GM19099 (cell line): ENCODE results near the gene GHITM.

Experiments used
- POLR2A ChIP-seq: IDR thresholded peaks from 3 replicates; pipeline ENCODE4 v1.6.1; 2011; ENCODE audit warnings: low read depth; ENCODE audit not compliant: insufficient read length; ENCODE audit errors: extremely low read depth

The GHITM gene, protein sequence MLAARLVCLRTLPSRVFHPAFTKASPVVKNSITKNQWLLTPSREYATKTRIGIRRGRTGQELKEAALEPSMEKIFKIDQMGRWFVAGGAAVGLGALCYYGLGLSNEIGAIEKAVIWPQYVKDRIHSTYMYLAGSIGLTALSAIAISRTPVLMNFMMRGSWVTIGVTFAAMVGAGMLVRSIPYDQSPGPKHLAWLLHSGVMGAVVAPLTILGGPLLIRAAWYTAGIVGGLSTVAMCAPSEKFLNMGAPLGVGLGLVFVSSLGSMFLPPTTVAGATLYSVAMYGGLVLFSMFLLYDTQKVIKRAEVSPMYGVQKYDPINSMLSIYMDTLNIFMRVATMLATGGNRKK

DNA sequence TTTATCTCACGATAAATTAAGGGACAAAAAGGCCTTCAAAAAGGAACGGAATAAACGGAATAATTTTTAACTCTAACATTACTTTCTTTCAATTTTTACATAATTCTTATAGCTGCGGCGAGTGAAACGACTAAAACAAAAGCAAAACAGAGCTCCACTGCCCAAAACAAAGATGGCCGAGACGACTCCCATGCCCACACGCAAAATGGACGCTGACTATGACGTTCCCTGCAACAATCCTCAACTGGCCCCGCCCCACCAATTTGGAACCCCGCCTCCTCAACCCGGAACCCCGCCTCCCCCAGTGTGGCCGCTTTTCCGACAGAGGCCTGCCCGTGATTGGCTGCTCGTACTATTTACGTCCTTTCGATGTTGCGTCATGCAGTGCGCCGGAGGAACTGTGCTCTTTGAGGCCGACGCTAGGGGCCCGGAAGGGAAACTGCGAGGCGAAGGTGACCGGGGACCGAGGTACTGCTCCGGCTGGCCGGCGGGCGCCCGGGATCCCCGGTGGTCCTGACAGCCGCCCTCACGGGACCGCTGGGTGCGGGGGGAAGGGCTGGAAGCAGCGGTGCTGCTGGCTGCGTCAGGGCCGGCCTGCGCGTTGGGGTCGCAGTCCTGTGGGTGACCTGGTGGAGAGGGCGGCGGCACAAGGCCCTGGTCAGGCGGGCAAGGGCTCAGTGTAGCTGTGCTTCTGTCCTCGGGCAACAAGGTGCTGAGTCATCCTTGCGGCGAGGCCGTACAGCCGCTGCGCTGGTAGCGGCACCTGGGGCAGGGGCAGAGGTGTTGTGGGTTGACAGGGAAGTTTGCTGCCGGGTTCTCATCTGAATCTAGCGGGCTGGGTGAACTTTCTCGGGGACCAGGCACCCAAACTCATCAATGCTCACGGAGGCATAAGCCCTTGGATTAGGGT is at the start of gene GHITM:
TSS of gene GHITM (plus strand) at position 384 of the 910 bp plus-strand sequence. CDS start 1,992 bp downstream, outside the sequence.
- peak; percentile 83 for TF ChIP-seq POLR2A

- no peak for TF ChIP-seq POLR2A
Observed at GRCh38 chr10:84095811-84096497, 43.4 kb upstream of the GHITM start.

- TF ChIP-seq POLR2A: no peak
Observed at GRCh38 chr10:84097787-84098353, 41.4 kb upstream of the GHITM start.

GRCh38 chr10:84098667-84099066 is 40.6 kb upstream of the GHITM start:
- no peak for TF ChIP-seq POLR2A

GRCh38 chr10:84101042-84101441 is 38.3 kb upstream of the GHITM start:
- TF ChIP-seq POLR2A: no peak

DNA sequence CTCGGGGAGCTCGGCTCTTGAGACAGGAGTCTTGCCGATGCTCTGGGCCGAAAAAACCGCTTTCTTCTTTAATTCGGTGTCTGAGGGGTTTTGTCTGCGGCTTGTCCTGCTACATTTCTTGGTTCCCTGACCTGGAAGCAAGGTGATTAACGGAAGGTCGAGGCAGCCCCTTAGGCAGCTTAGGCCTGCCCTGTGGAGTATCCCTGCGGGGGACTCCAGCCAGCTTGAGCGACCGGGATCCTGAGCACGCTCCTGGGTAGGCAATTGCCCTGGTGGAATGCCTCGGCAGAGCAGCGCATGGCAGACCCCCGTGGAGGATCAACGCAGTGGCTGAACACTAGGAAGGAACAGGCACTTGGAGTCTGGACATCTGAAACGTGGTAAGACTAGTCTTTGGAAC is 30.5 kb upstream of the GHITM start:
- no peak for TF ChIP-seq POLR2A

- no peak for TF ChIP-seq POLR2A
Observed at GRCh38 chr10:84114088-84114667, 25.1 kb upstream of the GHITM start.

- TF ChIP-seq POLR2A: no peak
Observed at GRCh38 chr10:84117686-84118394, 21.5 kb upstream of the GHITM start.

DNA sequence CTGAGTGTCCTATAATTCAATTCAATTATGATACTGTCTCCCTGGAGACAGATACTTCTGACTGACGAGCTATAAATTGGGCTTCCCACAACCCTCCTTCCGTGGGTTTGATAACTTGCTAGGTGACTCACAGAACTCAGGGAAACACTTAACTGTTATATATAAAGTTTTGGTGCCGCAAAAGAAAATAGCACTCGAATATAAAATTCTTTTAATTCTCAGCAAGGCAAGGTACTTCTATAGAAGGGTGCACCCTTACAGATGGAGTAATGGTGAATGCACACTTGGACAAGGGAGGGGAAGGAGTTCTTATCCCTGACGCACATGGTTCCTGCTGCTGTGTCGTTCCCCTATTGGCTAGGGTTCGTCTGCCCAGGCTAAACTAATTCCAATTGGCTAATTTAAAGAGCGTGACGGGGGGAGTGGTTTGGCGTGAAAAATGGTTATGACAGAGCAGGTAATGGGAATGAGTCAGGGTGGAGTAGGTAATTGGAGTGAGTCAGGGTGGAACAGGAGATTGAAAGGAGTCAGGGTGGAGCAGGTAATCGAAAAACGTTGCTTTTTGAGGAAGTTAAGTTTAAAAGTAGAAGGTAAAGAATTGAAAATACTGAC is 20.8 kb upstream of the GHITM start:
- no peak for TF ChIP-seq POLR2A

- no peak for TF ChIP-seq POLR2A
Observed at GRCh38 chr10:84123362-84123761, 15.9 kb upstream of the GHITM start.

DNA sequence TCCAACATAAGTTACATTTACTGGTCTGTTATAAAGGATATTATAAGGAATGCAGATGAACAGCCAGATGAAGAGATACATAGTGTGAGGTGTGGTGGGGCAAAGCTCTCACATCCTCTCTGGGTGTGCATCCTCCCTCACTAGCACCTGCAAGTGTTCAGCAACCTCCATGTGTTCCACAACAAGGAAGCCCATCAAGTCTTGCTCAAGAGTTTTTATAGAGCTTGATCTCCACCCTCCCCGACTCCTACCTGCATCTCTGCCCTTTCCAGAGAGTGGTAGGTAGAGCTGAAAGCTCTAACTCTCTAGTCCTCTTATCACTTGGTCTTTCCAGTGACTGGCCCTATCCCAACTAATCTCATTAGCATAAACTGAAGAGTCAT is 12.5 kb upstream of the GHITM start:
- TF ChIP-seq POLR2A: no peak

GRCh38 chr10:84135836-84136235 is 3.5 kb upstream of the GHITM start:
- no peak for TF ChIP-seq POLR2A

DNA sequence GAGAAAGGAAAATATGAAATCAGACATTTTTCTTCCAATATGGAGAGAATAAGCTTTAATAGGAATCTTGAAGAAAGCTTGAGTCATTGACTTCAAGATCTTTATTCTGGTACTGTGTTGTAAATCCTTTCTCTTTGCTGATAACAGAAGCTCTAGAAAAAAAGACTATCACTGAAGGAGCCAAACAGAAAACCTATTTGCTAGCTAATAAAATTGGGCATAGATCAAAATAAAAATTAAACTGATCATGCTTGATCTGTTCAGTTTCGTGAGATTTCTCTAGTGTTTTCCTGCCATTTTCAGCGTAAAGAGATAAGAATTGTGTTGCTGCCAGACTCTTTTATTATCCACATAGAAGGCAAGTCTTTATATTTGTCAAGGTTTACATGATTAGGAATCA is 1.5 kb upstream of the GHITM start:
- TF ChIP-seq POLR2A: no peak
